Right renal cortex interstitium (tissue), 3 donors: ENCODE results near the gene PPARA. TPM values are rescaled to one million over a fixed set of nuclear protein-coding genes. Genes with fewer than 3 reads are reported as not detected.
"Not testable (repeated sequence)": the region's sequence is repeated elsewhere in the genome, so short reads cannot be mapped to it uniquely, and the experiment has no call there.

Experiments used
- DNase-seq, 3 donors: peaks; one replicate each; pipeline ENCODE4 v3.0.0-alpha.2; 2013; ENCODE audit warnings: low read depth in 3 of 3, low spot score in 2 of 3
- polyA plus RNA-seq, 3 donors: library from polyadenylated mRNA; unstranded; fragments of 120-200 nt; gene quantifications; one replicate each; pipeline ENCODE4 v1.2.1, GENCODE V29; 2013; ENCODE audit not compliant: insufficient read length in 3 of 3

The PPARA gene
- polyA plus RNA-seq, 3 donors = 24.5 to 28.2 (median 26.9) TPM

GRCh38 chr22:46198806-46199205, 48.5 kb downstream of the PPARA start:
- DNase-seq = not testable (repeated sequence)

- DNase-seq = no peak
Measured at GRCh38 chr22:46201059-46201757, 50.9 kb downstream of the PPARA start.

GRCh38 chr22:46202897-46203600, 52.7 kb downstream of the PPARA start:
- DNase-seq = no peak

- no peak for DNase-seq
Measured at GRCh38 chr22:46203601-46203980, 53.3 kb downstream of the PPARA start.

- DNase-seq = no peak
Measured at GRCh38 chr22:46209262-46209661, 58.9 kb downstream of the PPARA start.

GRCh38 chr22:46212195-46212594, 61.9 kb downstream of the PPARA start:
- no peak for DNase-seq

GRCh38 chr22:46213052-46213451, 62.7 kb downstream of the PPARA start:
- DNase-seq = no peak

GRCh38 chr22:46214149-46214548, 63.8 kb downstream of the PPARA start:
- no peak for DNase-seq

GRCh38 chr22:46214616-46215015, 64.3 kb downstream of the PPARA start:
- DNase-seq = no peak

- no peak for DNase-seq
Measured at GRCh38 chr22:46219636-46220035, 69.3 kb downstream of the PPARA start.

- DNase-seq = no peak
Measured at GRCh38 chr22:46220921-46221320, 70.6 kb downstream of the PPARA start.

- no peak for DNase-seq
Measured at GRCh38 chr22:46224044-46224897, 73.9 kb downstream of the PPARA start.

GRCh38 chr22:46224898-46225290, 74.6 kb downstream of the PPARA start:
- DNase-seq = no peak

GRCh38 chr22:46225631-46226030, 75.3 kb downstream of the PPARA start:
- no peak for DNase-seq

GRCh38 chr22:46226577-46226976, 76.3 kb downstream of the PPARA start:
- no peak for DNase-seq

GRCh38 chr22:46229701-46230100, 79.4 kb downstream of the PPARA start:
- no peak for DNase-seq

GRCh38 chr22:46230262-46230901, 80.1 kb downstream of the PPARA start:
- DNase-seq = no peak

- no peak for DNase-seq
Measured at GRCh38 chr22:46233231-46233630, 82.9 kb downstream of the PPARA start.

GRCh38 chr22:46234969-46235368, 84.6 kb downstream of the PPARA start:
- DNase-seq = no peak

GRCh38 chr22:46237453-46238124, 87.3 kb downstream of the PPARA start:
- no peak for DNase-seq
